ENCODE measurements around the gene LIPE. TPM values are rescaled to one million over a fixed set of nuclear protein-coding genes. Genes with fewer than 3 reads are reported as not detected.
A peak's percentile ranks its signal among the peaks of the same experiment; 100 is the strongest.

Gene LIPE
- total RNA-seq, 1 experiment from 2014 or later = 6.8 TPM

- Histone ChIP-seq H3K27ac (ENCODE audit: low read depth, low read length, poor library complexity, severe bottlenecking) (no peak overlapping the region), H3K27me3 (replicated peaks; ENCODE audit: insufficient read depth, low read depth, low read length, poor library complexity) (no peaks in the 10 kb centered on the region), H3K9me3 (ENCODE audit: low read depth, low read length, poor library complexity, severe bottlenecking) (no peaks in the 10 kb centered on the region), H3K4me3 (ENCODE audit: low read depth, low read length, poor library complexity, severe bottlenecking) (no peak overlapping the region), H3K36me3 (ENCODE audit: insufficient read depth, low read length, poor library complexity, severe bottlenecking) (no peaks in the 10 kb centered on the region), H3K4me1 (ENCODE audit: insufficient read depth, low read length, poor library complexity, severe bottlenecking) (peaks cover 17% of the 10 kb centered on the region)
- ChIA-PET CTCF (no interaction called here), POLR2A (ENCODE audit: low non-redundant PET) (no interaction called here)
- TF ChIP-seq EZH2 (IDR thresholded peaks at IDR 0.05; ENCODE audit: borderline replicate concordance, low read depth, low read length, poor library complexity, severe bottlenecking) (no peak), CTCF (conservative IDR thresholded peaks at IDR 0.05; ENCODE audit: low read depth, low read length) (no peak)
- intact Hi-C loops (cut with micrococcal nuclease; ENCODE audit: unreplicated experiment) = no loop called here
- BruUV-seq (replicated peaks) = no TSS peak
- no peak for DNase-seq (ENCODE audit: low spot score)
These were observed 5.6 kb downstream of the LIPE start for GRCh38 chr19:42421591-42422031.

- ChIA-PET POLR2A (ENCODE audit: low non-redundant PET) (no interaction called here), CTCF (no interaction called here)
- TF ChIP-seq CTCF (conservative IDR thresholded peaks at IDR 0.05; ENCODE audit: low read depth, low read length) (no peak), EZH2 (IDR thresholded peaks at IDR 0.05; ENCODE audit: borderline replicate concordance, low read depth, low read length, poor library complexity, severe bottlenecking) (no peak)
- no TSS peak for BruUV-seq (replicated peaks)
- Histone ChIP-seq H3K9me3 (ENCODE audit: low read depth, low read length, poor library complexity, severe bottlenecking) (no peaks in the 10 kb centered on the region), H3K27ac (ENCODE audit: low read depth, low read length, poor library complexity, severe bottlenecking) (no peak overlapping the region), H3K27me3 (replicated peaks; ENCODE audit: insufficient read depth, low read depth, low read length, poor library complexity) (no peaks in the 10 kb centered on the region), H3K36me3 (ENCODE audit: insufficient read depth, low read length, poor library complexity, severe bottlenecking) (no peaks in the 10 kb centered on the region), H3K4me1 (ENCODE audit: insufficient read depth, low read length, poor library complexity, severe bottlenecking) (peaks cover 17% of the 10 kb centered on the region), H3K4me3 (ENCODE audit: low read depth, low read length, poor library complexity, severe bottlenecking) (no peak overlapping the region)
- DNase-seq (ENCODE audit: low spot score) = no peak
- intact Hi-C loops (cut with micrococcal nuclease; ENCODE audit: unreplicated experiment) = no loop called here
These were observed 6.1 kb downstream of the LIPE start for GRCh38 chr19:42421101-42421500.

- Histone ChIP-seq H3K4me3 (ENCODE audit: low read depth, low read length, poor library complexity, severe bottlenecking) (no peak overlapping the region), H3K27me3 (replicated peaks; ENCODE audit: insufficient read depth, low read depth, low read length, poor library complexity) (no peaks in the 10 kb centered on the region), H3K36me3 (ENCODE audit: insufficient read depth, low read length, poor library complexity, severe bottlenecking) (no peaks in the 10 kb centered on the region), H3K4me1 (ENCODE audit: insufficient read depth, low read length, poor library complexity, severe bottlenecking) (peaks cover 17% of the 10 kb centered on the region), H3K9me3 (ENCODE audit: low read depth, low read length, poor library complexity, severe bottlenecking) (no peaks in the 10 kb centered on the region), H3K27ac (ENCODE audit: low read depth, low read length, poor library complexity, severe bottlenecking) (no peak overlapping the region)
- POLR2A ChIA-PET (ENCODE audit: low non-redundant PET) = no interaction called here
- no TSS peak for BruUV-seq (replicated peaks)
- DNase-seq (ENCODE audit: low spot score) = peak; percentile 23
- CTCF ChIA-PET = interaction anchor here (0.6 kb wide), 1 partner anchor 36 kb away, joined by 4 read pairs; no protein-coding TSS in a partner anchor
- TF ChIP-seq CTCF (conservative IDR thresholded peaks at IDR 0.05; ENCODE audit: low read depth, low read length) = peak; percentile 52
- no peak for TF ChIP-seq EZH2 (IDR thresholded peaks at IDR 0.05; ENCODE audit: borderline replicate concordance, low read depth, low read length, poor library complexity, severe bottlenecking)
- intact Hi-C loops (cut with micrococcal nuclease; ENCODE audit: unreplicated experiment) = no loop called here
These were observed 7.1 kb downstream of the LIPE start for GRCh38 chr19:42420055-42420544.

Data from A673 (cell line).